Stimulated activated CD8-positive, alpha-beta memory T cell treated with anti-CD3 and anti-CD28 coated beads, Interleukin-12 subunit alpha, Interleukin-12 subunit beta, amount 100 ng/mL, for 24 hours (primary cell): ENCODE results near the gene MAP3K7.
"Not testable (repeated sequence)": the region's sequence is repeated elsewhere in the genome, so short reads cannot be mapped to it uniquely, and the experiment has no call there.

Experiments
- DNase-seq: peaks from one replicate; pipeline ENCODE4 v3.0.0-alpha.2; 2020; ENCODE audit errors: extremely low read depth

Gene MAP3K7

GRCh38 chr6:90578894-90579549 lies 7.8 kb downstream of the MAP3K7 start:
- no peak for DNase-seq

- no peak for DNase-seq
Measured at GRCh38 chr6:90575267-90575666, 11.6 kb downstream of the MAP3K7 start.

GRCh38 chr6:90574610-90575009 lies 12.3 kb downstream of the MAP3K7 start:
- no peak for DNase-seq

- DNase-seq: no peak
Measured at GRCh38 chr6:90573624-90574023, 13.2 kb downstream of the MAP3K7 start.

GRCh38 chr6:90572856-90573255 lies 14.0 kb downstream of the MAP3K7 start:
- DNase-seq: no peak

GRCh38 chr6:90569223-90569622 lies 17.6 kb downstream of the MAP3K7 start:
- no peak for DNase-seq

GRCh38 chr6:90567682-90568081 lies 19.2 kb downstream of the MAP3K7 start:
- DNase-seq: not testable (repeated sequence)

GRCh38 chr6:90562341-90562740 lies 24.5 kb downstream of the MAP3K7 start:
- not testable (repeated sequence) for DNase-seq

GRCh38 chr6:90559931-90560330 lies 26.9 kb downstream of the MAP3K7 start:
- no peak for DNase-seq

- no peak for DNase-seq
Measured at GRCh38 chr6:90557006-90557405, 29.9 kb downstream of the MAP3K7 start.

- no peak for DNase-seq
Measured at GRCh38 chr6:90547991-90548390, 38.9 kb downstream of the MAP3K7 start.

- no peak for DNase-seq
Measured at GRCh38 chr6:90547079-90547478, 39.8 kb downstream of the MAP3K7 start.

- no peak for DNase-seq
Measured at GRCh38 chr6:90545448-90545847, 41.4 kb downstream of the MAP3K7 start.

- no peak for DNase-seq
Measured at GRCh38 chr6:90544741-90545140, 42.1 kb downstream of the MAP3K7 start.

- DNase-seq: no peak
Measured at GRCh38 chr6:90544081-90544480, 42.8 kb downstream of the MAP3K7 start.

GRCh38 chr6:90541221-90541620 lies 45.7 kb downstream of the MAP3K7 start:
- no peak for DNase-seq

GRCh38 chr6:90538278-90539046 lies 48.4 kb downstream of the MAP3K7 start:
- no peak for DNase-seq

- no peak for DNase-seq
Measured at GRCh38 chr6:90537723-90538258, 49.1 kb downstream of the MAP3K7 start.

GRCh38 chr6:90537027-90537426 lies 49.8 kb downstream of the MAP3K7 start:
- no peak for DNase-seq

GRCh38 chr6:90536520-90536919 lies 50.4 kb downstream of the MAP3K7 start:
- DNase-seq: no peak

GRCh38 chr6:90534337-90535025 lies 52.4 kb downstream of the MAP3K7 start:
- no peak for DNase-seq

GRCh38 chr6:90533615-90534336 lies 53.1 kb downstream of the MAP3K7 start:
- DNase-seq: no peak
